ENCODE measurements around the gene TNRC6C.

TNRC6C gene

DNA sequence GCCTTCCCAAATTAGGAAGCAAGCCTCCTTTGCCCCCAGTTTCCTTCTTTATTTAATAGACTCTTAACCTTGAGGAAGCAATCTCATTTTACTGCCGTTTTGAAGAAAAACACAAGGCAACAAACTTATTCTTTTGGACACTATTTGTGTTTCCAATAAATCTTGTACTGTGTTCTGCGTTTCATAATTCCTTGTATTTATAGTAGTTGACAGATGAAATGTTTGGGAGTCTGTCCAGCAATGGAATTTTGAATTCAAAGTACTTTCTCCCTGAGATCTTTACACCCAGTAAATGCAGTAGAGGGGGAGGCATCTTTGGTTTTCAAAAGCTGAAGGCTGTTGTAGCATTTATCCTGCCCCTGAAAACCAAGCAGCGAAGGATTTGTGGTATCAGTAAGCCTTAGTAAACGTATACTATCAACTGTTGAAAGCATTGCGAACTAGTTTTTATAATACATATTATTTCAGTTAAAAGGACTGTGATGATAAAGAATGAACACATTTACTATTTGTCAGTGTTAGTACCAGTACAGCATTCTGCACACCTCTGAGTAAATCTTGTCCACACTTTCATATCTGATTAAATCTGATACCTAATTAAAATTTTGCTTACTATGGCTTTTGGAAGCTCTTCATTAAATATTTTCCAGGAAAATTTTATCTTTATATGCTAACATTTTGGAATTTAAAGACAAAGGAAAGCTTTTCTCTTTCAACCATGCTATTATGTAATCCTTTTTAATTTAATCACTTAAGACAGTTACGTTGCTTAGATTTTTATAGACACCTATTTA is 83.1 kb downstream of the TNRC6C start:
- peaks cover 4% of the 10 kb centered on the region for H3K27me3 Mint-ChIP-seq
- intact Hi-C loops (cut with micrococcal nuclease), result no loop called here
- H3K36me3 Mint-ChIP-seq (ENCODE audit: low read depth), result no peaks in the 10 kb centered on the region
- H3K9me3 Mint-ChIP-seq, result no peaks in the 10 kb centered on the region
- H3K27ac Mint-ChIP-seq, result peak overlapping the region; percentile 90
- peak overlapping the region; percentile 78 for H3K4me3 Mint-ChIP-seq
- H3K4me1 Mint-ChIP-seq (ENCODE audit: low read depth), result peaks cover 17% of the 10 kb centered on the region

DNA sequence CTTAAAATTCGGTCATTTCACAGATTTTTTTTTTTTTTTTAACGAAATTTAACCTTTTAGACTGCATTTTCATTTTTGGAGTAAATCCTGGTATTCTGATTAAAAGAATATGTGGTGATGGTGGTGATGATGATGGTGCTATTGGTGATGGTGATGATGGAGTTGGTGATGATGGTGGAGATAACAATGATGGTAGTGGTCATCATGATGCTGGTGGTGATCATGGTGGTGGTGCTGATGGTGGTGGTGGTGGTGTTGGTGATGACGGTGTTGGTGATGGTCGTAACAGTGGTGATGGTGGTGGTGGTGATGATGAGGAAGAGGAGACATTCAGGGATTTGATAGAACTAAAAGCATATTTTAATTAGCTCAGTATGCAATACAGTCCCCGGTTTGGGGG is 84.0 kb downstream of the TNRC6C start:
- intact Hi-C loops (cut with micrococcal nuclease), result no loop called here
- H3K4me1 Mint-ChIP-seq (ENCODE audit: low read depth), result peaks cover 17% of the 10 kb centered on the region
- peaks cover 4% of the 10 kb centered on the region for H3K27me3 Mint-ChIP-seq
- H3K36me3 Mint-ChIP-seq (ENCODE audit: low read depth), result no peaks in the 10 kb centered on the region
- no peak overlapping the region for H3K27ac Mint-ChIP-seq
- no peak overlapping the region for H3K4me3 Mint-ChIP-seq
- no peaks in the 10 kb centered on the region for H3K9me3 Mint-ChIP-seq

DNA sequence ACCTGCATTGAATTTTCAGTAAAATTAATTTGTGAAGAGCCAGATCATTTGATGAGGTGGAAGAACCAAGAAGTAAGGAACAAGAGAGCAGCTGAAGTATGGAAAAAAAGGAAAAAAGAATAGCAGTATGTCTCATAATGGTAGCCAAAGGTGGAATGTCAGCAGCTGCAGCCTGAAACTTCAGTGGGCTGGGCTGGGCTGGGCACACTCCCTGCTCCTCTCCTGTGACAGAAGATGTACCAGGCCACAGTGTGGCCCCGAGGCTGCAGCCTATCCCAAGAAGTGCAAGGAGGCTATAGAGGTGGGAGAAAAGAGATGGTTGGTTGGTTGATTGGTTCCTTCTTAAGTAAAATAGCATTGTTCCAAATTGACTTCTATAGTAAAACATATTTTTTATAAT is 84.5 kb downstream of the TNRC6C start:
- H3K4me1 Mint-ChIP-seq (ENCODE audit: low read depth), result peaks cover 17% of the 10 kb centered on the region
- H3K27me3 Mint-ChIP-seq, result peaks cover 4% of the 10 kb centered on the region
- no peak overlapping the region for H3K27ac Mint-ChIP-seq
- no peaks in the 10 kb centered on the region for H3K36me3 Mint-ChIP-seq (ENCODE audit: low read depth)
- intact Hi-C loops (cut with micrococcal nuclease), result no loop called here
- no peaks in the 10 kb centered on the region for H3K9me3 Mint-ChIP-seq
- no peak overlapping the region for H3K4me3 Mint-ChIP-seq

DNA sequence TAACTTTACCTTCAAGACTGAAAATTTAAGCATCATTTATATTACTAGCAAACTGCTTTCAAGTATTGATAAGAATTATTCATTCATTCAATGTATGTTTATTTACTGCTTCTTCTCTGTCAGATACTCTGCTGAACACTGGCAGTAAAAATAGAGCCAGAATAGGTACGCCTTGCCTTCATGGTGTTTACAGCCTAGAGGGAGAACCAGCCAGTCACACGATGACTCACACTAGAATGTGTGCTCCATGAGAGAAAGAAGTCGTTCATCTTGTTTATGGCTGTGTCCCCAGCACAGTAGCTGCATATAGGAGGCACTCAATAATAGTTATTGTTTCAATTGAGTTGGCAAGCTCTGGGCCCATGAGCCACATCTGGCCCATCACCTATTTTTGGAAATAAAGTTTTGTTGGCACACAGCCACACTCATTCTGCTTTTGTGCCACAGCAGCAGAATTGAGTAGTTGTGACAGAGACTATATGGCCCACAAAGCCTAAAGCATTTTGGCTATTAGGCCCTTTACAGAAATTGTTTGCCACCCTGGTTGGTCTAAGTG is 85.9 kb downstream of the TNRC6C start:
- peaks cover 16% of the 10 kb centered on the region for H3K4me1 Mint-ChIP-seq (ENCODE audit: low read depth)
- peaks cover 4% of the 10 kb centered on the region for H3K27me3 Mint-ChIP-seq
- H3K36me3 Mint-ChIP-seq (ENCODE audit: low read depth), result peaks cover 8% of the 10 kb centered on the region
- no peak overlapping the region for H3K4me3 Mint-ChIP-seq
- H3K27ac Mint-ChIP-seq, result no peak overlapping the region
- intact Hi-C loops (cut with micrococcal nuclease), result no loop called here
- H3K9me3 Mint-ChIP-seq, result no peaks in the 10 kb centered on the region

DNA sequence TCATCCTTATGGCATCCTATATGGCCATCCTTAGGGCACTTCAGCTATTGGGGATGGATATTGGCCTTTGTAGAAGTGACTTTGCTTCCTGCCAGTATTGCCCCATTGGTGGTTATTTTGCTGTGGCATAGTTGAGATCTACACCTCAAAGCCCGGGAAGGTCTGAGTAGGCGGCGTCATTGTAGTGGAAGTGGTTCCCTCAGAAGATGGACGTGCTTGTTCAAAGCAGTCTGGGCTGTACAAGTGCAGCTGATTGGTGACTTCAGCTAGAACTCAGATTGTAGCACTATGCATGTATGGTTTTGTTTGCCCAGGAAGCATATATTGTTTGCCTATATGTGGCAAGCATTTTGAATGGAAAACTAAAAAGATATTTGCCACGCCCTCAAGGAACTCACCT is 86.8 kb downstream of the TNRC6C start:
- Mint-ChIP-seq H3K36me3 (ENCODE audit: low read depth) (peaks cover 18% of the 10 kb centered on the region), H3K27ac (no peak overlapping the region), H3K27me3 (no peaks in the 10 kb centered on the region)

DNA sequence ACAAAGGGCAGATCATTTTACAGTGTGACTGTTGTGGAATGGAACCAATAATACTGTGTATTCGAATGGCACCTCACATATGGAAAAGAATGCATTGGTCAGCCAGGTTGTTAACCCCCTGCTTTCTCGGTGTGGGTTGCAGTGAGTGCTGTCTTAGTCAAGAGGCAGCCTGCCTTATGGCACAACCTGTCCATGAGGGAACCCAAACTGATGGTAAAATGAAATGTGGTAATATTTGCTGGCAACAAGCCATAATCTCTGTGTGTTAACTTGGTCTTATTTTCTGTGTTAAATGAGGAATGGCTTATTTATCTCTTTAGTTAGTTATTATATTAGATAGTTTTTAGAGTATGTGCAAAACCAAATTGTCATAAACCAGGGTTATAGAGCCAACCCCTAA is 88.4 kb downstream of the TNRC6C start:
- Mint-ChIP-seq H3K27ac (no peak overlapping the region), H3K9me3 (no peaks in the 10 kb centered on the region), H3K27me3 (no peaks in the 10 kb centered on the region), H3K4me1 (ENCODE audit: low read depth) (peaks cover 5% of the 10 kb centered on the region), H3K4me3 (no peak overlapping the region), H3K36me3 (ENCODE audit: low read depth) (peaks cover 27% of the 10 kb centered on the region)
- intact Hi-C loops (cut with micrococcal nuclease), result no loop called here

More for the DNA sequence above, 86.8 kb downstream of the TNRC6C start:
- intact Hi-C loops (cut with micrococcal nuclease), result no loop called here
- H3K9me3 Mint-ChIP-seq, result no peaks in the 10 kb centered on the region
- no peak overlapping the region for H3K4me3 Mint-ChIP-seq
- peaks cover 8% of the 10 kb centered on the region for H3K4me1 Mint-ChIP-seq (ENCODE audit: low read depth)

DNA sequence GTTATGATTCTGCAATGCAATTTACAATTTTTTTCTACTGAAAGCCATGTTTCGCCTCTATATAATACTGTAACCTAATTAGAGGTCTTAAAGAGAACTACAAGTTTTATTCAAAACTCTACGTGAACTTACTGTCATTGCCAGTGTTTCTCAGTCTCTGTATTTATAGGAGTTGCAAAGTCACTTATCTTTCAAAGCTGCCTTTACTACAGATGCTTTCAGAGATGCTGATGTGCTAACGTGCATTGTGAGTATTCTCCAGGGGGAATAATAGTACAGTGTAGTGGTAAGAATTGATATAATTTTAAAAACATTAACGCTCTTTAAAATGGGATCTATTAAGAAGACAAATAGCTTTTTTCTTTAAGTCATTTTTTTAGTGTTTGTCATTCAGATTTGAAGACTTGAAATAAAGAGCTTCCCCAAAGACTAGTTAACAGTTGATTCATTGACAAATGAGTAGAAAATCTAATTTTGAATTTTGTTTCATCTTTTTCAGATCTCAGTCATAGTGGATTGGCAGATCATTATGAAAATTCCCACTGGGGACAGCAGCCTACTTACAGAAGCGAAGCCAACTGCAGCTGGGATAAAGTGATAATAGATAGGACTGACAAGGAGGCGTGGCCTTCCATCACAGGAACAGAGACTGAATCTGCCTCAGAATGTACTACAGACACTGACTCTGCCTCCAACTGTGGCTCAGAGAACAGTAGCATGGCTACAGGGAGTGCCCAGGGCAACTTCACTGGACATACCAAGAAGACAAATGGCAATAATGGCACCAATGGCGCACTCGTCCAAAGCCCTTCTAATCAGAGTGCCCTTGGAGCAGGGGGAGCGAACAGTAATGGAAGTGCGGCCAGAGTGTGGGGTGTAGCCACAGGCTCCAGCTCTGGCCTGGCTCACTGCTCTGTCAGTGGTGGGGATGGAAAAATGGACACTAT is 90.1 kb downstream of the TNRC6C start:
- intact Hi-C loops (cut with micrococcal nuclease), result no loop called here
- H3K9me3 Mint-ChIP-seq, result no peaks in the 10 kb centered on the region
- H3K27me3 Mint-ChIP-seq, result no peaks in the 10 kb centered on the region
- H3K4me3 Mint-ChIP-seq, result no peak overlapping the region
- peaks cover 27% of the 10 kb centered on the region for H3K36me3 Mint-ChIP-seq (ENCODE audit: low read depth)
- H3K4me1 Mint-ChIP-seq (ENCODE audit: low read depth), result no peaks in the 10 kb centered on the region
- H3K27ac Mint-ChIP-seq, result no peak overlapping the region

DNA sequence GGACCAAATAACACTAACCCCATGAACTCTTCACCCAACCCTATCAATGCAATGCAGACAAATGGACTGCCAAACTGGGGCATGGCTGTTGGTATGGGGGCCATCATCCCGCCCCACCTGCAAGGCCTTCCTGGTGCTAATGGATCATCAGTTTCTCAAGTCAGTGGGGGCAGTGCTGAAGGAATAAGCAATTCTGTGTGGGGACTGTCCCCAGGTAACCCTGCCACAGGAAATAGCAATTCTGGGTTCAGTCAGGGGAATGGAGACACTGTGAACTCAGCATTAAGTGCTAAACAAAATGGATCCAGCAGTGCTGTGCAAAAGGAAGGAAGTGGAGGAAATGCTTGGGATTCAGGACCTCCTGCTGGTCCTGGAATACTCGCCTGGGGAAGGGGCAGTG is 91.1 kb downstream of the TNRC6C start:
- Mint-ChIP-seq H3K27me3 (no peaks in the 10 kb centered on the region), H3K9me3 (no peaks in the 10 kb centered on the region), H3K4me1 (ENCODE audit: low read depth) (no peaks in the 10 kb centered on the region), H3K4me3 (no peak overlapping the region), H3K36me3 (ENCODE audit: low read depth) (peaks cover 27% of the 10 kb centered on the region), H3K27ac (no peak overlapping the region)
- intact Hi-C loops (cut with micrococcal nuclease), result no loop called here

DNA sequence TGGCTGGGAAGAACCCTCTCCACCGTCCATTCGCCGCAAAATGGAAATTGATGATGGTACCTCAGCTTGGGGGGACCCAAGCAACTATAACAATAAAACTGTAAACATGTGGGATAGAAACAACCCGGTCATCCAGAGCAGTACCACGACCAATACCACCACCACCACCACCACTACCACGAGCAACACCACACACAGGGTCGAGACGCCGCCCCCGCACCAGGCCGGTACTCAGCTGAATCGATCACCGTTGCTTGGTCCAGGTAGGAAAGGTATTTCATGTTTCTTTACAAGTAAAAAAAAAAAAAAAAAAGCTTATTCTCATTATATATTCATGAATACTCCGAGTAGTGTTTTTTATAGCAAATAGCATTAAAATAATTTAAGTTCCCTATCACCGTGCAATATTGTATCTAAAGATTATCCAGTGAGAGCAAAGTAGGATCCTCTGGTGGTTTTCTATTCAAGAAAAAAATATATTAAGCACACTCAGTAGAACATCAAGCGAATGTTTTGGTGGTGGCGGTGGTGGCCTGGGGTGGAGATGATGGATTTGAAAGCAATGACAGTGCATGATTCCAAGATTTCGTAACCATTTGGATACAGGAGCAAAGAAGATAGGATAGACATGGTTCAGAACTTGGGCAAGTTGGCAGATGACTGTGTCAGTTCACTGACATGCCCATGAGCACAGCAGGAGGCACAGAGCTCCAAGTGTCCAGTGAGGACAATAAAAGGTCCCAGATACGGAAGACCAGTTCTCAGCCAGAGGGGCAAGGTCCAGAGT is 92.9 kb downstream of the TNRC6C start:
- no peak overlapping the region for H3K27ac Mint-ChIP-seq
- H3K4me1 Mint-ChIP-seq (ENCODE audit: low read depth), result no peaks in the 10 kb centered on the region
- peaks cover 27% of the 10 kb centered on the region for H3K36me3 Mint-ChIP-seq (ENCODE audit: low read depth)
- no peaks in the 10 kb centered on the region for H3K9me3 Mint-ChIP-seq
- no peak overlapping the region for H3K4me3 Mint-ChIP-seq
- intact Hi-C loops (cut with micrococcal nuclease), result no loop called here
- no peaks in the 10 kb centered on the region for H3K27me3 Mint-ChIP-seq

DNA sequence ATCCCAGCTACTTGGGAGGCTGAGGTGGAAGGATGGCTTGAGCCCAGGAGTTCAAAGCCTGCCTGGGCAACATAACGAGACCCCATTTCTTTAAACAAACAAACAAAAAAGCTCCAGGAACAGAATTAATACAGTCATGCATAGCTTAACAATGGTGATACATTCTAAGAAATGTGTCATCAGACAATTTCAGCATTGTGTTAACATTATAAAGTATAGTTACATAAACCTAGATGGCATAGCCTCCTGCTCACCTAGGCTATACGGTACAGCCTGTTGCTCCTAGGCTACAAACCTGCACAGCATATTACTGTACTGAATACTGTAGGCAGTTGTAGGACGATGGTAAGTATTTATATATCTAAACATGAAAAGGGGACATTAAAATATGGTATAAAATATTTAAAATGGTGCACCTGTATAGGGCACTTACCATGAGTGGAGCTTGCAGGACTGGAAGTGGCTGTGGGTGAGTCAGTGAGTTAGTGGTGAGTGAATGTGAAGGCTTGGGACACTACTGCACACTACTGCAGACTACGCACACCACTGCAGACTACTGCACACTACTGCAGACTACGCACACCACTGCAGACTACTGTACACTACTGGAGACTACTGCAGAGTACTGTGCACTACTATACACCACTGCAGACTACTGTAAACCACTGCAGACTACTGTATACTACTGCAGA is 95.4 kb downstream of the TNRC6C start:
- no peak overlapping the region for H3K4me3 Mint-ChIP-seq
- intact Hi-C loops (cut with micrococcal nuclease), result no loop called here
- no peak overlapping the region for H3K27ac Mint-ChIP-seq
- peaks cover 23% of the 10 kb centered on the region for H3K36me3 Mint-ChIP-seq (ENCODE audit: low read depth)
- H3K27me3 Mint-ChIP-seq, result no peaks in the 10 kb centered on the region
- H3K9me3 Mint-ChIP-seq, result no peaks in the 10 kb centered on the region
- H3K4me1 Mint-ChIP-seq (ENCODE audit: low read depth), result no peaks in the 10 kb centered on the region

DNA sequence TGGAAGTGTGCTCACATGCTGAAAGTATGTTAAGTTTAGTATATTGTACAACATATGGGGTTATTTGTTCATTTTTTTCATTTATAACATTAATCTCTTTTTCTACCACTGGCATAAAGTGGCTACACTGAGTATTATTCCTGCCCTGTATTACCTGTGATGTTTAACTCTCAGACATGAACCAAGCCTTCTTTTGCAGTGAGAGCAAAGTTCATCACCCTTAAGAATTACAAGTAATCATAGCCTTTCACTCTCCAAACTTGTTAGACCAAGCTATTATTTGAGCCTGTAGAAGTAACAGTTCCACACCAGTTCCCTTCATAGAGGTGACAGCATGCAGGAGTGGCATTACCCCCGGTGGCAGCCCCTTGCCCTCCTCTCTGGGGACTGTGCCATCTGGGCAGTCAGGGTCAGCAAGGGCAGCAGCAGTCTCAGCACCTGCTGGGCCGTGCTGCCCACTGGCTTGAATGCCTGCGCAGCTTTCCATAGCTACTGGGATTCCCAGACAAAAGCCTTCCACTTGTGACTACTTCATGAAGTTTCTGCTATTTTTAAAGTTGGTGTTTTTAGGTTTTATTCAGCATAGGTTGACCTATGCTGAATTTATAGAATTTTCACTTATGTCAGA is 98.7 kb downstream of the TNRC6C start:
- Mint-ChIP-seq H3K36me3 (ENCODE audit: low read depth) (no peaks in the 10 kb centered on the region), H3K27ac (no peak overlapping the region), H3K4me1 (ENCODE audit: low read depth) (no peaks in the 10 kb centered on the region), H3K4me3 (no peak overlapping the region), H3K27me3 (no peaks in the 10 kb centered on the region), H3K9me3 (no peaks in the 10 kb centered on the region)
- intact Hi-C loops (cut with micrococcal nuclease), result no loop called here

DNA sequence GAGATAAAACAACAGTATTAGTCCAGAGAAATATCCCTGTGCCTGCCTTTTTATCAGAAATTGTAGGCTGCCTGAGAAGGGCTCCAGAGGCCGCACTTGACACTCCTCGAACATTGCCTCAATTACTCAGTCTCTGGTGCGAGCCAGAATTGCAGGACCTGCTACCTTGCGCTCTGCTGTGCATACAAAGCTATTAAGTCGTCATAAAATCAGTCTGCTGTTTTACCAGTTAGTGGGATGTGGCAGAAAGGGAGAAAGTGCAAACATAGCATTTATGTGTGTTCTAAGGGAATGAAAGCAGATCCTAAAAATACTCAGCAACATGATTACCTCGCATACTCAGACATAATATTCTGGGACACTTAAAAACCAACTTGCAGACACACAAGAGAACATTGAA is 99.5 kb downstream of the TNRC6C start:
- H3K4me3 Mint-ChIP-seq, result no peak overlapping the region
- no peaks in the 10 kb centered on the region for H3K9me3 Mint-ChIP-seq
- no peaks in the 10 kb centered on the region for H3K27me3 Mint-ChIP-seq
- H3K27ac Mint-ChIP-seq, result no peak overlapping the region
- no peaks in the 10 kb centered on the region for H3K36me3 Mint-ChIP-seq (ENCODE audit: low read depth)
- no peaks in the 10 kb centered on the region for H3K4me1 Mint-ChIP-seq (ENCODE audit: low read depth)
- intact Hi-C loops (cut with micrococcal nuclease), result no loop called here

DNA sequence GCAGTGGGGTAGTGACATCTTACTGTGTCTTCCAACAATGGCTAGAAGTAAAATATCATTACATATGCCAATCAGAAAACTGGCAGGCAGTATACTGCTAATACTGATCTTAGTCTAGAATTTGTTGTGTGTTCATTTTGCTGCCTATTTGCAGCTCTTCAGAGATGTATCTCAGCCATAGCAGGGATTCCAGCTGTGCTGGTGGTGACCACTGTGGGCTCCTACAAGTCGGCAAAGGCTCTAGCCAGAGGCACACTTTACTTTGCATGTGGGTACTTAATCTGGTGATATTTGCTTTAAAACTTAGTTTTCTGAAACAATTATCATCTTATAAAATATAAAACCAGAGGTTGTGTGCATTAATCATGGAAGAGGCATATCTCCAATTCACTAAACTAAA is 100.1 kb downstream of the TNRC6C start:
- Mint-ChIP-seq H3K9me3 (no peaks in the 10 kb centered on the region), H3K4me3 (no peak overlapping the region), H3K4me1 (ENCODE audit: low read depth) (no peaks in the 10 kb centered on the region), H3K36me3 (ENCODE audit: low read depth) (no peaks in the 10 kb centered on the region), H3K27ac (no peak overlapping the region), H3K27me3 (no peaks in the 10 kb centered on the region)
- intact Hi-C loops (cut with micrococcal nuclease), result no loop called here
